Lower leg skin (tissue), 3 donors: ENCODE results near the gene PDE8B.

Experiments
- CTCF ChIP-seq, 3 donors: fragments of 450-650 bp; IDR thresholded peaks; one replicate each; pipeline ENCODE4 v1.5.1; 2016; ENCODE audit warnings: antibody characterized with exemption in 3 of 3, mild to moderate bottlenecking in 3 of 3, moderate library complexity in 2 of 3
- POLR2A ChIP-seq, 2 donors: fragments of 450-650 bp; IDR thresholded peaks; one replicate each; pipeline ENCODE4 v1.6.1; 2016 to 2017; ENCODE audit warnings: antibody characterized with exemption in 2 of 2, mild to moderate bottlenecking in 1 of 2, moderate library complexity in 1 of 2

- TF ChIP-seq CTCF (IDR thresholded peaks at IDR 0.05): no peak
- no peak for TF ChIP-seq POLR2A (IDR thresholded peaks at IDR 0.05)
Observed at GRCh38 chr5:77225531-77225930, 15.1 kb downstream of the PDE8B start.
